ENCODE results near the gene SHISA9. TPM values are rescaled to one million over a fixed set of nuclear protein-coding genes. Genes with fewer than 3 reads are reported as not detected.

SHISA9 gene
- total and polyA plus RNA-seq, 2 of the 4 experiments (the other 2 are of a cell fraction), result under 0.01 TPM; not detected in 1

GRCh38 chr16:13205352-13205751, 304.0 kb downstream of the SHISA9 start:
- no peak overlapping the region for H2AK9ac ChIP-seq (replicated peaks; ENCODE audit: low read depth, low read length, poor library complexity)
- no peak overlapping the region for H2BK20ac ChIP-seq (ENCODE audit: low read depth, low read length)
- ATAC-seq (ENCODE audit: low read depth) (no peak), DNase-seq (no peak)
- dilution Hi-C loops (cut with HindIII; ENCODE audit: low sequenced_read_pairs, unreplicated experiment) (no loop called here), intact Hi-C loops (cut with micrococcal nuclease) (no loop called here), in situ Hi-C loops (cut with MboI; ENCODE audit: low sequenced_read_pairs) (no loop called here)
- H3K79me1 ChIP-seq (ENCODE audit: low read depth in 1 of 2, low read length in 2 of 2), result no peaks in the 10 kb centered on the region
- no peaks in the 10 kb centered on the region for H4K20me1 ChIP-seq (ENCODE audit: insufficient read depth, low read length)
- no peak overlapping the region for H3K27ac ChIP-seq (ENCODE audit: insufficient read depth, low read length)
- H3K18ac ChIP-seq (ENCODE audit: low read depth, low read length), result no peak overlapping the region
- no peak overlapping the region for H3K4me2 ChIP-seq (ENCODE audit: low read depth, low read length)
- H3K14ac ChIP-seq (replicated peaks; ENCODE audit: low read depth, low read length), result no peak overlapping the region
- H2AK5ac ChIP-seq (ENCODE audit: low read depth, low read length), result no peak overlapping the region
- H3K9me1 ChIP-seq (ENCODE audit: insufficient read depth, low read length), result no peaks in the 10 kb centered on the region
- no peaks in the 10 kb centered on the region for H3K4me1 ChIP-seq (ENCODE audit: control insufficient read depth, insufficient read depth, low read length)
- ChIA-PET POLR2A (ENCODE audit: unreplicated experiment) (no interaction called here), CTCF (no interaction called here)
- H2BK15ac ChIP-seq (ENCODE audit: low read depth, low read length), result no peak overlapping the region
- no peak overlapping the region for H3K4ac ChIP-seq (ENCODE audit: low read depth, low read length)
- no peak overlapping the region for H3K9ac ChIP-seq (ENCODE audit: low read depth, low read length)
- no peak overlapping the region for H4K91ac ChIP-seq (ENCODE audit: insufficient read depth, low read depth, low read length)
- TF ChIP-seq ELK1 (IDR thresholded peaks at IDR 0.05; ENCODE audit: borderline replicate concordance, low read depth, low read length) (no peak), RAD21 (IDR thresholded peaks at IDR 0.05; ENCODE audit: low read length) (no peak), USF2 (IDR thresholded peaks at IDR 0.05; ENCODE audit: low read depth, low read length) (no peak)
- no peak overlapping the region for H3K56ac ChIP-seq (ENCODE audit: extremely low read depth, insufficient read depth, low read length)
- no peak overlapping the region for H4K8ac ChIP-seq (ENCODE audit: low read depth in 2 of 2, low read length in 2 of 2)
- no peak overlapping the region for H4K5ac ChIP-seq (ENCODE audit: low read depth, low read length)
- H2BK120ac ChIP-seq (ENCODE audit: low read depth, low read length), result no peak overlapping the region
- H2BK5ac ChIP-seq (ENCODE audit: low read depth, low read length, poor library complexity, severe bottlenecking), result no peak overlapping the region
- no peaks in the 10 kb centered on the region for H3K36me3 ChIP-seq (ENCODE audit: control insufficient read depth, insufficient read depth, low read length)
- peaks cover under 1% of the 10 kb centered on the region for H3K9me3 ChIP-seq (ENCODE audit: control insufficient read depth, insufficient read depth, low read length)
- no peak overlapping the region for H3K4me3 ChIP-seq (ENCODE audit: insufficient read depth, low read depth, low read length)
- H3K27me3 ChIP-seq (ENCODE audit: control insufficient read depth, insufficient read depth, low read length), result no peaks in the 10 kb centered on the region
- H2AFZ ChIP-seq (replicated peaks; ENCODE audit: low read length, poor library complexity), result no peak overlapping the region
- no peak overlapping the region for H3K23ac ChIP-seq (ENCODE audit: low read depth, low read length)
- no TSS peak for BruUV-seq (replicated peaks)
